ENCODE results near the gene PIK3CA. TPM values are rescaled to one million over a fixed set of nuclear protein-coding genes. Genes with fewer than 3 reads are reported as not detected.

Gene PIK3CA
- total RNA-seq, 4 donors from 2014 or later = 33.7 to 47.5 (median 36.0) TPM

- H3K36me3 ChIP-seq = no peaks in the 10 kb centered on the region
- TF ChIP-seq POLR2A (IDR thresholded peaks at IDR 0.05; ENCODE audit: low read depth) = no peak
- no peak for TF ChIP-seq CTCF (IDR thresholded peaks at IDR 0.05)
- TF ChIP-seq POLR2AphosphoS5 (IDR thresholded peaks at IDR 0.05) = no peak
- no peak for TF ChIP-seq EP300 (IDR thresholded peaks at IDR 0.05)
- H3K4me3 ChIP-seq = no peak overlapping the region
- WGBS = 62% methylated on average over 1 of the region's 1 CpG
- intact Hi-C loops (cut with DNase I) = no loop called here
- no peak for DNase-seq (ENCODE audit: extremely low spot score)
- peak overlapping the region; percentile 60 to 75 (median 69) for H3K27ac ChIP-seq (replicated peaks in 1 of 4)
- H3K27me3 ChIP-seq = no peaks in the 10 kb centered on the region
- H3K9me3 ChIP-seq = no peaks in the 10 kb centered on the region
- H3K4me1 ChIP-seq = peaks cover 65 to 89% (median 84%) of the 10 kb centered on the region in 4 donors
Measured at GRCh38 chr3:179179979-179180759, 32.0 kb downstream of the PIK3CA start.

GRCh38 chr3:179181021-179181472 lies 32.9 kb downstream of the PIK3CA start:
- TF ChIP-seq CTCF (IDR thresholded peaks at IDR 0.05) (no peak), POLR2AphosphoS5 (IDR thresholded peaks at IDR 0.05) (peak in 1 of 2 donors; percentile 47), EP300 (IDR thresholded peaks at IDR 0.05) (no peak), POLR2A (IDR thresholded peaks at IDR 0.05; ENCODE audit: low read depth) (no peak)
- no peaks in the 10 kb centered on the region for H3K36me3 ChIP-seq
- no peaks in the 10 kb centered on the region for H3K27me3 ChIP-seq
- intact Hi-C loops (cut with DNase I) = no loop called here
- H3K4me1 ChIP-seq = peaks cover 62 to 83% (median 81%) of the 10 kb centered on the region in 4 donors
- 7% methylated on average over 1 of the region's 1 CpG for WGBS
- DNase-seq (ENCODE audit: extremely low spot score) = no peak
- no peaks in the 10 kb centered on the region for H3K9me3 ChIP-seq
- H3K27ac ChIP-seq (replicated peaks in 1 of 4) = peak overlapping the region; percentile 60 to 75 (median 69)
- no peak overlapping the region for H3K4me3 ChIP-seq

GRCh38 chr3:179181993-179182551 lies 33.9 kb downstream of the PIK3CA start:
- Histone ChIP-seq H3K27me3 (no peaks in the 10 kb centered on the region), H3K27ac (replicated peaks in 1 of 4) (peak overlapping the region; percentile 60 to 75 (median 69)), H3K36me3 (no peaks in the 10 kb centered on the region), H3K9me3 (no peaks in the 10 kb centered on the region), H3K4me3 (no peak overlapping the region), H3K4me1 (peaks cover 57 to 85% (median 76%) of the 10 kb centered on the region in 4 donors)
- DNase-seq (ENCODE audit: extremely low spot score) = no peak
- 53% methylated on average over 4 of the region's 4 CpGs for WGBS
- TF ChIP-seq POLR2AphosphoS5 (IDR thresholded peaks at IDR 0.05) = no peak
- TF ChIP-seq EP300 (IDR thresholded peaks at IDR 0.05) = no peak
- no peak for TF ChIP-seq POLR2A (IDR thresholded peaks at IDR 0.05; ENCODE audit: low read depth)
- TF ChIP-seq CTCF (IDR thresholded peaks at IDR 0.05) = no peak
- intact Hi-C loops (cut with DNase I) = no loop called here

GRCh38 chr3:179182902-179183301 lies 34.7 kb downstream of the PIK3CA start:
- H3K36me3 ChIP-seq = no peaks in the 10 kb centered on the region
- H3K27me3 ChIP-seq = no peaks in the 10 kb centered on the region
- no peaks in the 10 kb centered on the region for H3K9me3 ChIP-seq
- no peak for DNase-seq (ENCODE audit: extremely low spot score)
- intact Hi-C loops (cut with DNase I) = no loop called here
- peak overlapping the region in 2 of 4 donors; percentile 66 to 72 for H3K27ac ChIP-seq (replicated peaks in 1 of 4)
- H3K4me3 ChIP-seq = no peak overlapping the region
- no peak for TF ChIP-seq EP300 (IDR thresholded peaks at IDR 0.05)
- TF ChIP-seq POLR2AphosphoS5 (IDR thresholded peaks at IDR 0.05) = no peak
- no peak for TF ChIP-seq CTCF (IDR thresholded peaks at IDR 0.05)
- TF ChIP-seq POLR2A (IDR thresholded peaks at IDR 0.05; ENCODE audit: low read depth) = no peak
- 97% methylated on average over 1 of the region's 1 CpG for WGBS
- H3K4me1 ChIP-seq = peaks cover 57 to 77% (median 74%) of the 10 kb centered on the region in 4 donors
